GM04504 (cell line): ENCODE results near the gene LGALSL.
"Not testable (repeated sequence)": the region's sequence is repeated elsewhere in the genome, so short reads cannot be mapped to it uniquely, and the experiment has no call there.

Experiments used
- DNase-seq: peaks from one replicate; pipeline ENCODE4 v3.0.0-alpha.2; 2012; ENCODE audit warnings: low read depth

The LGALSL gene

DNA sequence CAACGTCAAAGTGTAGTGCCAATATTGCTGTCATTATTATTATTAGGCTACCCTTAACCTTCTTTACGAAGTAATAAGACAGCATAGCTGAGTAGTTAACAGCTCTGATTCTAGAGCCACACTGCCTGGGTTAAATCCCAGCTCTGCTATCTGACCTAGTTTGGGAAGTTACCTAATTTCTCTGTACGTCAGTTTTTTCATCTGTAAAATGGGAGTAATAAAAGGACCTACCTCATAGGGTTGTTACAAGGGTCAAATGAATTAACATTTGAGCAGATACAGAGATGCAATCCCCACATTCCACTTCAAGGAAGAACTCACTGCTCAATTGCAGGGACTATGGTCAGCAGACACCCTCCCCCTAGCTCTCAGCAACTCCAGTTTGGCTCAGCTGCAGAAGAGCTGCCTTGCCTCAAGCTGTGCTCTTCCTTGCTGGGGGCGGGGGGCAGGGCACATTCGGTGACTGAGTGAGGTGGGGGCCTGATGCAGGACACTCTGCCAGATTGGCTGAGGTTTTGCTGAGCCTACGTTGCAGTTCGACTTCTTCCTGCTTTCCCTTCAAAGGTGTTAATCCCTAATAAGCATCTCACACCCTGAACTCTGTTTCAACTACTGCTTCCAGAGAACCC, 11.0 kb upstream of the LGALSL start:
- DNase-seq: no peak

GRCh38 chr2:64445970-64446369, 8.0 kb upstream of the LGALSL start:
- DNase-seq: not testable (repeated sequence)

GRCh38 chr2:64447317-64448040, 6.5 kb upstream of the LGALSL start:
- DNase-seq: no peak

- no peak for DNase-seq
These were observed 5.9 kb upstream of the LGALSL start for GRCh38 chr2:64448041-64448426.

DNA sequence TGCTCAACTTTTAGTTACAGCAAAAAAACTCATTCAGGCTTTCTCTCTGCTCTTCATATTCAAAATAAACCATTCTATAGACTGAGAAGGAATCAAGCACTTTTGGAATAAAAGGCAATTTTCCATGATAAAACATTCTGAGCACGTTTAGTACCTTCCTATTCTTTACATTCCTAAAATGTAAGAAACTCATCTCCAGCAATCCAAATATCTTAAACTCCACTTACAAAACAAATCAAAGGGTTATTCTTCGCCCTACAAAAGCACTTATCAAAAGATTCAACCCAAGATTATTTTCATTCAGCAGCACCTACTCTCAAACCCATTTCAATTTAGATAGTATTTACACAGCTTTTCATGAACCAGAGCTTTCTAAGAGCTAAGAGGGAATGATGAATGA, 2.9 kb upstream of the LGALSL start:
- DNase-seq: no peak

DNA sequence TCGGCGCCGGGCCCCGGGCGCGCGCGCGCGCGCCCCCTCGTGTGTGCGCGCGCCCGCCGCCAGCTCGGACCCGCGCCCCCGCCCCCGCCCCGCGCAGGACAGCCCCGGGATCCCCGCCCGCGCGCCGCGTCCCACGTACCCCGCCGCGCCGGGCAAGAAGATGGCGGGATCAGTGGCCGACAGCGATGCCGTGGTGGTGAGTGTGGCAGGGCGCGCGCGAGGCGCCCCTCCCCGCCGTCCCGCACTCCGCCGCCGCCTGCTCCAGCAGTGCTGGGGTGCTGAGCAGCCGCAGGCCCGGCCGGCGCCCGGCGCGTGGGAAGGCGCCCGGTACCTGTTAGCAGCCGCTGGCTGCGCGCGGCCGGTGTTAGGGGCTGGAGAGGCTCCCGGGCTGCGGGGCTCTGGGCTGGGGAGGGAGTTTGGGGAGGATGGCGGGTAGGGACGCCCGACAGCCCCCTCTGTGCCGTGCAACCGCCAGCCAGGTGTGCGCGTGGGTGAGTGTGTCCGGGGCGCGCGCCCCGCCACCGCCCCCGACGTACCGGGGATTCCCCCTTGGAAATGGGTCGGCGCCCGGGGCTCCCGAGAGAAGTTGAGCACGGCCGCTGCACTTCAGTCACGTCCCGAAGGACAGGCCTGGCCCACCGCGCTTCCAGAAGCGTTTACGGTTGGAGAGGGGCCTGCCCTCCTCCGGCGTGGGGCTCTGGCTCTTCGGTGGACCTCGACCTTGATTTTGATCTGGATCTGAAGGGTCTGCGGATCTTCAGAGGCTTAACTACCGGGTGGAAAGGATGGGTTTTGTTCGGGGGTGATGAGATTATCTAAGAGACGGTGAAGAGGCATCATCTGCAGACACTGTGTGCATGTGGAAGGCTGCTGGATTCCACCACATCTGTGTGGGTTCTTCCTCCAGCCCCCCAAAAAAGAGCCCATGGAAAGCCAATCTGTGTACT, 697 bp downstream of the LGALSL start:
- DNase-seq: no peak

GRCh38 chr2:64455545-64455944, 1.6 kb downstream of the LGALSL start:
- no peak for DNase-seq

DNA sequence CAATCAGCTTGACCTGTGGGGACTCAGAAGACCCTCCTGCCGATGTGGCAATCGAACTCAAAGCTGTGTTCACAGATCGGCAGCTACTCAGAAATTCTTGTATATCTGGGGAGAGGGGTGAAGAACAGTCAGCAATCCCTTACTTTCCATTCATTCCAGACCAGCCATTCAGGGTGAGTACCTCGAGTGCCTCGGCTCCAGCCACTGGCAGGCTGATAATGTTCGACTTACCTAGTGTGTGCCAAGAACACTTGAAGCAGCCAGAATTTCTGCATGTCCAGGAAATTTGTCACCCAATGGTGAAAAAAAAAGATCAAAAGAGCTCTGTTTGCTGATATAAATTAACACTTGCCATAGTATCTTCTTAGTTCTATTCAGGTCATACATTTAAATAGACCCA, 2.3 kb downstream of the LGALSL start:
- no peak for DNase-seq

- DNase-seq: no peak
These were observed 3.6 kb downstream of the LGALSL start for GRCh38 chr2:64457524-64457923.

DNA sequence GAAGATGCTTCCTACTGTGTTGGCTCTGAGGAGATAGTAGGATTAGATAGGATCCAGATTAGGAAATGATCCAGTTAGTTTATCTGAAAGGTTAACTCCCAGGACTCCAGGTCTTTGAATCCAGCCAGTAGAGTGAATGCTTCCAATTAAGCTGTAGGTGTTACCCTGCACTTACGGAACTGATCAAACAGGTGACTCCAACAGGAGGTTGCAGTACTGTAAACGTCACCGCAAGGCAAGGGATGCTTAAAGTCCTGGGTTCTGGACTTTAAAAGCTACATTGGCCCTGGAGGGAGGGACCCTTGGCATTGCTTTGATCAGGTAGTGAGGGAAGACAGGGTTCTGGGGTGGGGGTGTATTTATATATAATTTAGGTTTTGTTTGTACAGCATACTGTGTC, 5.6 kb downstream of the LGALSL start:
- no peak for DNase-seq

- DNase-seq: no peak
These were observed 6.4 kb downstream of the LGALSL start for GRCh38 chr2:64460330-64460729.

DNA sequence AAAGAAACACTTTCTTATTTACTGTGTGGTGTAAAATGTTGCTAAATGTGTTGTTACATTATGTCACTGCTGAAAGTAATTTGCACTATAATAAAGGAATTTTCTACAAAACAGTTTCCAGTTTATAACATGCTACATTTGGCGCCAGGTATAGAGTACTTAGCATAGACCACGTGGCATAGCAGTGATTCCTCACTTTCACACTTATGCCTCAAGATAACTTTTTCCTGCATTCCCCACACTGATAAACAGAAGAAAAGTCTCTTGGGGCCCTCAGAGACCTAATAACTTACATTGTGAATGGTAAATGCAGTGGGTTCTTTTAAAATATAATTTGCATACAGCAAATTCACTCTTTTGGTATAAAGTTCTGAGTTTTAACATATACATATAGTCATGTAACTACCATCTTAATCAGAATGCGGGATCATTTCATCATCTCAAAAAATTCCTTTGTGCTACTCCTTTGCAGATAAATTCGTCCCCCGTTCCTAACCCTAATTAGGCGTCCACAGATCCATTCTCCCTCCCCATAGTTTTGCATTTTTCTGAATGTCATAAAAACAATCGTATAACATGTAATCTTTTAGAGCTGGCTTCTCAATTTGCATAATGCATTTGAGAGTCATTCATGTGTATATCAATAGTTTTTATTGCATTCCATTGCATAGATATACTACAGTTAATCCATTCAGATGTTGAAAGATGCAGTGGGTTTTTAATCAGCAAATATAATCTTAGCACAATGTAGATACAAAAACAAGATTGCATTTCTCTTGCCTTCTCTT, 7.5 kb downstream of the LGALSL start:
- no peak for DNase-seq

DNA sequence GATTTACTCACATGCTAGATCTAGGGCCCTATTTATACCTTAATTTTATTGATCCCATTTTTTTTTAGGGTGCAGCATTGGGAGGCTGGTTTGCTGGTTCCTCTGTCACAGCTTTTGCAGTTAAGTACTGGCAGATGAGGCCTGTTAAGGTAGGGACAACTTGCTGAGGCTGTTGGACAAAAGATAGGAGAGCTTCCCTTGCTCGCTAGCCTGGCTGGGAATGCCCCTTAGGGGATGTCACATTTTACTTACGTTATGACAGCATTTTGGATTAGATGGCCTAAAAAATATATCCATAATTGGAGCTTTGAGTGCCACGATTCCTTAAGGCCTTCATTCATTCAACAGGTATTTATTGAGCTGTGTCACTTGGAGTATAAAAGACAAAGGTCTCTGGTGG, 8.2 kb downstream of the LGALSL start:
- no peak for DNase-seq

GRCh38 chr2:64462940-64463700, 9.2 kb downstream of the LGALSL start:
- peak; percentile 23 for DNase-seq

DNA sequence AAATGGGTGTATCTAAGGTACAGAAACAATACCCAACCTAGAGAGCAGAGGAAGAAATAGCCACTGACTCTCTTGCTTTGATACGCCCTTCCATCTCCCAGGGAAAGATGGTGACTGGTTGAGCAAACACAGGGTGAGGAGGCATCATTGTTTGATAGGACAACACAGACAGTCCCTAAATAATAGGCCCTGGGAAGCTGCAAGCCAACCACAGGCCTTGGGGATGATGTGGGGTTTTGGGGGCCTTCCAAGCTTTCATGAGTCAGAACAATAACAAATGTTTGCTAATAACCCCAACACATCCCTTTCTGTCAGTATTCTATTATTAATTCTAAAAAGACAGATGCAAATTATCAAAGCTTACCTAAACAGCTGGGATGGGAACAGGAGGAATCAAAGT, 9.8 kb downstream of the LGALSL start:
- no peak for DNase-seq

DNA sequence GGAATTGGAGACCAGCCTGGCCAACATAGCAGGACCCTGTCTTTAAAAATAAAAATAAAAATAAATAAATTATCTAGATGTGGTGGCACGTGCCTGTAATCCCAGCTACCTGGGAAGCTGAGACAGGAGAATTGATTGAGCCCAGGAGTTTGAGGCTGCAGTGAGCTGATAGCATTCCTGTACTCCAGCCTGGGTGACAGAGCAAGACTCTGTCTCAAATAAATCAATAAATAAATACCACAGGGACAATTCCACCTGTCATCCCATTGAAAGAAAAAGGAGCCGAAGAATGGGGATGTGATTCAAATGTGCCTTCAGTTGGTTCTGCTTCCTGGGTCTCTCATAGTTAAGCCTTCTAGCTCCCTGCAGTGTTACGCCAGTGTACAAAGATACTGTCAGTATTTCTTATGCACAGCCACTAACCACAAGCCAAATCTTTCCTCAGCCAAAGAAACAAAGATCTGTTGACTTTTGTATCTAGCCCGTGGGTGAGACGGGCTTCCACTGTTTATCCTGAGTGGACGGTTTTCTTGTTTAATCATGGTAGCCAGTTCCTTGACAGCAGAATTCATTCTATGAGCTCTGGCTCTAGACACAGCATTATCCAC, 12.6 kb downstream of the LGALSL start:
- DNase-seq: no peak

- no peak for DNase-seq
These were observed 13.3 kb downstream of the LGALSL start for GRCh38 chr2:64467096-64467843.

DNA sequence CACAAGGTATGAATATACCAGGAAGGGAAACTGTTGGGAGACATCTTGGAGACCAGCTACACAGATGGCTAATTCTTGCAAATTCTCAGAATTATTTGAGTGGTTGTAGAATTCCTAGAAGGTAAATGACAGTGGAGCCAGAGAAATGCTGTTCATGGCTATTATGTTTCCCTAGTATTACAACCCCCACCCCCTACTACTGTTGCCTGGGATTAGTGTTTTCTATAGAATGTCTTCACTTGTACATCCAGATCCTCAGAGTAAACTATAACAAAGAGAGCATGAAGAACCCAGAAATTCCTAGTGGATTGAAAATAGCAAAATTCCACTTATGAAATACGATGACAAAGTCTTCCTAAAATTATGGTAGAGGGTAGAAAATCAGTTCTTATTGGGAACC, 15.3 kb downstream of the LGALSL start:
- DNase-seq: no peak

- DNase-seq: no peak
These were observed 16.1 kb downstream of the LGALSL start for GRCh38 chr2:64470071-64470470.

- DNase-seq: no peak
These were observed 16.9 kb downstream of the LGALSL start for GRCh38 chr2:64470766-64471295.
